ENCODE measurements around the gene PCDHGA4. TPM values are rescaled to one million over a fixed set of nuclear protein-coding genes. Genes with fewer than 3 reads are reported as not detected.
"Not testable (repeated sequence)": the region's sequence is repeated elsewhere in the genome, so short reads cannot be mapped to it uniquely, and the experiment has no call there.

PCDHGA4 gene
- total and polyA plus RNA-seq, 3 donors from 2014 or later = 1.9 to 21.0 (median 14.2) TPM

DNA sequence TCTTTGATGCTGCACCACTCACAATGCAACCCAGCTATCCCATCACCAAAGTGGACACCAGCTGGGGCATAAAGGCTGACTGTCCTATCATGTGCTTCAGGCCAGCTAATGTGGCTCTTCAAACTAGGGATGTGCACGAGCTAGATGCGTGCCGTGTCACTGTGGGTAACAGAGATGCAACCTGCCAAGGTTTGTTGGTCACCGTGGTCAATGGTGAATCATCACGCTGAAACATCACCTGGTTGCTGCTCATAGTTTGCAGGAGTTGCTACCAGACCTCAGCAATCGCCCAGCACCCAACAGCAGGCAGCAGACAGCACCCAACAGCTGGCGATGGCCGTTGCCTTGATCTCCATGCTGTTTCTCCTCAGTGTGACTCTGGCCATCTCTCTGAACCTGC, 26.6 kb upstream of the PCDHGA4 start:
- Histone ChIP-seq H3K36me3 (ENCODE audit: low read depth, missing control alignments) (no peaks in the 10 kb centered on the region), H3K9me3 (no peaks in the 10 kb centered on the region), H3K27me3 (no peaks in the 10 kb centered on the region), H3K4me1 (no peaks in the 10 kb centered on the region), H3K4me3 (no peak overlapping the region), H3K27ac (no peak overlapping the region)
- intact Hi-C loops (cut with DNase I; ENCODE audit: low total_unique reads) = no loop called here
- no peak for TF ChIP-seq POLR2A (IDR thresholded peaks at IDR 0.05)
- TF ChIP-seq, protein P1, sequence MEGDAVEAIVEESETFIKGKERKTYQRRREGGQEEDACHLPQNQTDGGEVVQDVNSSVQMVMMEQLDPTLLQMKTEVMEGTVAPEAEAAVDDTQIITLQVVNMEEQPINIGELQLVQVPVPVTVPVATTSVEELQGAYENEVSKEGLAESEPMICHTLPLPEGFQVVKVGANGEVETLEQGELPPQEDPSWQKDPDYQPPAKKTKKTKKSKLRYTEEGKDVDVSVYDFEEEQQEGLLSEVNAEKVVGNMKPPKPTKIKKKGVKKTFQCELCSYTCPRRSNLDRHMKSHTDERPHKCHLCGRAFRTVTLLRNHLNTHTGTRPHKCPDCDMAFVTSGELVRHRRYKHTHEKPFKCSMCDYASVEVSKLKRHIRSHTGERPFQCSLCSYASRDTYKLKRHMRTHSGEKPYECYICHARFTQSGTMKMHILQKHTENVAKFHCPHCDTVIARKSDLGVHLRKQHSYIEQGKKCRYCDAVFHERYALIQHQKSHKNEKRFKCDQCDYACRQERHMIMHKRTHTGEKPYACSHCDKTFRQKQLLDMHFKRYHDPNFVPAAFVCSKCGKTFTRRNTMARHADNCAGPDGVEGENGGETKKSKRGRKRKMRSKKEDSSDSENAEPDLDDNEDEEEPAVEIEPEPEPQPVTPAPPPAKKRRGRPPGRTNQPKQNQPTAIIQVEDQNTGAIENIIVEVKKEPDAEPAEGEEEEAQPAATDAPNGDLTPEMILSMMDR (IDR thresholded peaks at IDR 0.05) = no peak
- WGBS, 2 donors = 79 to 80% methylated on average over 1 to 8 of the region's 8 CpGs
- DNase-seq = no peak

DNA sequence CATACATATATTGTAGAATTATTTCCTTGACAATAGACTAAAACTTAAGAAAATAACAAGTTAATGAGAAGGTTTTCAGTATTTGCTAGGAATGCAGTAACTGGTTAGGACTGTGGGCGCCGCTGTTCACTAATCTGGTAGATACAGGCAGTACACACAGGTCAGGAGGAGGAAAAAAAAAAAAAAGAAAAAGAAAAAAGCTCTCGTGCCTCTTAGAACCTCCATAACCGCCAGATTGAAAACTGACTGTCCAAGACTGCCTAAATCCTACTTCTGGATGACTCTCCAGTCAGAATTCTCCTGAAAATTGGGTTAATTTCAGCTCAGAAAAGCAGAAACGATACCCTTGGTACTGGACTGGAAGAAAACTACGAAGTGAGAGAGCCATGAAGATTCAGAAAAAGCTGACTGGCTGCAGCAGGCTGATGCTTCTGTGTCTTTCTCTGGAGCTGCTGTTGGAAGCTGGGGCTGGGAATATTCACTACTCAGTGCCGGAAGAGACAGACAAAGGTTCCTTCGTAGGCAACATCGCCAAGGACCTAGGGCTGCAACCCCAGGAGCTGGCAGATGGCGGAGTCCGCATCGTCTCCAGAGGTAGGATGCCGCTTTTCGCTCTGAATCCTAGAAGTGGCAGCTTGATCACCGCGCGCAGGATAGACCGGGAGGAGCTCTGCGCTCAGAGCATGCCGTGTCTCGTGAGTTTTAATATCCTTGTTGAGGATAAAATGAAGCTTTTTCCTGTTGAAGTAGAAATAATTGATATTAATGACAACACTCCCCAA, 24.3 kb upstream of the PCDHGA4 start, which contains the start of gene PCDHGA1:
Gene PCDHGA1 (plus strand): TSS at position 216 of the 782 bp plus-strand sequence.
- DNase-seq = peak; percentile 79

DNA sequence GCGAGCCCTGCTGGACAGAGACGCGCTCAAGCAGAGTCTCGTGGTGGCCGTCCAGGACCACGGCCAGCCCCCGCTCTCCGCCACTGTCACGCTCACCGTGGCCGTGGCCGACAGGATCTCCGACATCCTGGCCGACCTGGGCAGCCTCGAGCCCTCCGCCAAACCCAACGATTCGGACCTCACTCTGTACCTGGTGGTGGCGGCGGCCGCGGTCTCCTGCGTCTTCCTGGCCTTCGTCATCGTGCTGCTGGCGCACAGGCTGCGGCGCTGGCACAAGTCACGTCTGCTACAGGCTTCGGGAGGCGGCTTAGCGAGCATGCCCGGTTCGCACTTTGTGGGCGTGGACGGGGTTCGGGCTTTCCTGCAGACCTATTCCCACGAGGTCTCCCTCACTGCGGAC, 22.2 kb upstream of the PCDHGA4 start:
- H3K9me3 ChIP-seq; H3K27ac ChIP-seq; H3K27me3 ChIP-seq; H3K4me3 ChIP-seq; DNase-seq; H3K36me3 ChIP-seq (ENCODE audit: low read depth, missing control alignments); H3K4me1 ChIP-seq; intact Hi-C loops (cut with DNase I; ENCODE audit: low total_unique reads): not testable (repeated sequence)
- 11 to 30% methylated on average over 2 to 27 of the region's 39 CpGs for WGBS, 2 donors

More for the DNA sequence above, 24.3 kb upstream of the PCDHGA4 start, which contains the start of gene PCDHGA1:
- intact Hi-C loops (cut with DNase I; ENCODE audit: low total_unique reads) = no loop called here
- Histone ChIP-seq H3K36me3 (ENCODE audit: low read depth, missing control alignments) (no peaks in the 10 kb centered on the region), H3K4me3 (no peak within 1 kb of the TSS), H3K9me3 (no peaks in the 10 kb centered on the region), H3K4me1 (no peaks in the 10 kb centered on the region), H3K27ac (no peak within 1 kb of the TSS), H3K27me3 (no peaks in the 10 kb centered on the region)
- TF ChIP-seq, protein P1 (IDR thresholded peaks at IDR 0.05) = peak in 2 of 3 experiments; percentile 8 to 23
- no peak for TF ChIP-seq POLR2A (IDR thresholded peaks at IDR 0.05)
- 15 to 26% methylated on average over 21 of the region's 21 CpGs for WGBS, 2 donors

DNA sequence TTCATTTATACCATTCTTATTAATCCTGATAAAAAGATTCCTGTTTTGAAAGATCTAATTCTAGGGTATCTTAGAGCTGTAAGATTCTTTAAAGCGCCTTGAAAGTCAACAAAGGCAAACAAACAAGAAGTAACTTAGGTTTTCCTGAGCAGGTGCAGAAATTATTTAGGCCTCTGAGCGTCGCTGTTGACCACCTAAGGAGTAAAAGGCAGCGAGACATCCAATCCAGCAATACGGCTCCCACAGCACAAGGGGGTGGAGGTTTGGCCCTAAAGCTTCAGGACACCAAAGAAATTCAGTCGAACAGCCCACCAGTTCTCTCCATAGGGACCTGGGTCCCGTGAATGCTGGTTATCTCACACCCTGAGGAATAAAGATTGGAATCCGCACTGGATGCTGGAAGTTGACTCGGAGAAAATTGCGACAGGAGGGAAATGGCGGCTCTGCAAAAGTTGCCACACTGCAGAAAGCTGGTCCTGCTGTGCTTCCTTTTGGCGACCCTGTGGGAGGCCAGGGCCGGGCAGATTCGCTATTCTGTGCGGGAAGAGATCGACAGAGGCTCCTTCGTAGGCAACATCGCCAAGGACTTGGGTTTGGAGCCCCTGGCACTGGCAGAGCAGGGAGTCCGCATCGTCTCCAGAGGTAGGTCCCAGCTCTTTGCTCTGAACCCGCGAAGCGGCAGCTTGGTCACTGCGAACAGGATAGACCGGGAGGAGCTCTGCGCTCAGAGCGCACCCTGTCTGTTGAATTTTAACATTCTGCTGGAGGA, 16.1 kb upstream of the PCDHGA4 start, which contains the start of gene PCDHGA2:
Gene PCDHGA2 (plus strand): TSS at position 223 of the 769 bp plus-strand sequence.
- intact Hi-C loops (cut with DNase I; ENCODE audit: low total_unique reads) = no loop called here

DNA sequence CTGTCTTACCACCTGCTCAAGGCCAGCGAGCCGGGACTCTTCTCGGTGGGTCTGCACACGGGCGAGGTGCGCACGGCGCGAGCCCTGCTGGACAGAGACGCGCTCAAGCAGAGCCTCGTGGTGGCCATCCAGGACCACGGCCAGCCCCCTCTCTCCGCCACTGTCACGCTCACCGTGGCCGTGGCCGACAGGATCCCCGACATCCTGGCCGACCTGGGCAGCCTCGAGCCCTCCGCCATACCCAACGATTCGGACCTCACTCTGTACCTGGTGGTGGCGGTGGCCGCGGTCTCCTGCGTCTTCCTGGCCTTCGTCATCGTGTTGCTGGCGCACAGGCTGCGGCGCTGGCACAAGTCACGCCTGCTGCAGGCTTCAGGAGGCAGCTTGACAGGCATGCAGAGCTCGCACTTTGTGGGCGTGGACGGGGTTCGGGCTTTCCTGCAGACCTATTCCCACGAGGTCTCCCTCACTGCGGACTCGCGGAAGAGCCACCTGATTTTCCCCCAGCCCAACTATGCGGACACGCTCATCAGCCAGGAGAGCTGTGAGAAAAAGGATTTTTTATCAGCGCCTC, 14.0 kb upstream of the PCDHGA4 start:
- intact Hi-C loops (cut with DNase I; ENCODE audit: low total_unique reads); H3K9me3 ChIP-seq; H3K36me3 ChIP-seq (ENCODE audit: low read depth, missing control alignments); H3K4me3 ChIP-seq; H3K27ac ChIP-seq; H3K4me1 ChIP-seq; H3K27me3 ChIP-seq; DNase-seq: not testable (repeated sequence)
- 38 to 43% methylated on average over 11 to 27 of the region's 45 CpGs for WGBS, 2 donors

More for the DNA sequence above, 16.1 kb upstream of the PCDHGA4 start, which contains the start of gene PCDHGA2:
- Histone ChIP-seq H3K4me1 (no peaks in the 10 kb centered on the region), H3K27me3 (no peaks in the 10 kb centered on the region), H3K27ac (peak within 1 kb of the TSS in 1 of 2 donors; percentile 14), H3K4me3 (peak within 1 kb of the TSS in 1 of 2 donors; percentile 46), H3K36me3 (ENCODE audit: low read depth, missing control alignments) (no peaks in the 10 kb centered on the region), H3K9me3 (no peaks in the 10 kb centered on the region)
- WGBS, 2 donors = 7 to 9% methylated on average over 26 to 27 of the region's 27 CpGs
- TF ChIP-seq, protein P1 (IDR thresholded peaks at IDR 0.05) = peak; percentile 58 to 62 (median 59)
- TF ChIP-seq POLR2A (IDR thresholded peaks at IDR 0.05) = no peak
- DNase-seq = peak; percentile 80

All from testis (tissue), 3 donors.